Thyroid gland (tissue), 4 donors: ENCODE data around the gene ABI3. TPM values are rescaled to one million over a fixed set of nuclear protein-coding genes. Genes with fewer than 3 reads are reported as not detected.

Source experiments
- DNase-seq, 2 donors: peaks; one replicate each; pipeline ENCODE4 v3.0.0-alpha.2; 2019
- H3K27ac ChIP-seq, 3 donors: fragments of 200-600 bp; sonication (generic); 1 replicate in 2 of 3; 2 replicates in 1 of 3; pipeline ENCODE4 v1.5.1; 2016 to 2019; ENCODE audit warnings: mild to moderate bottlenecking in 1 of 3, moderate library complexity in 1 of 3
- H3K27me3 ChIP-seq: fragments of 200-600 bp; sonication (generic); one replicate; pipeline ENCODE4 v1.5.1; 2019
- H3K36me3 ChIP-seq, 2 donors: fragments of 200-600 bp; sonication (generic); one replicate each; pipeline ENCODE4 v1.5.1; 2016 to 2019
- H3K4me1 ChIP-seq, 2 donors: fragments of 200-600 bp; sonication (generic); one replicate each; pipeline ENCODE4 v1.5.1; 2017 to 2019
- H3K4me3 ChIP-seq, 3 donors: fragments of 200-600 bp; sonication (generic); replicated peaks in 1 of 3; 1 replicate in 2 of 3; 2 replicates in 1 of 3; pipeline ENCODE4 v1.5.1; 2016; ENCODE audit warnings: mild to moderate bottlenecking in 1 of 3
- H3K9me3 ChIP-seq: fragments of 200-600 bp; sonication (generic); one replicate; pipeline ENCODE4 v1.5.1; 2017
- CTCF ChIP-seq, 6 experiments: fragments of 200-600 bp in 3 of 6; fragments of 450-650 bp in 3 of 6; sonication (generic) in 3 of 6; IDR thresholded peaks; one replicate each; pipeline ENCODE4 v1.5.1; 2016 to 2019; ENCODE audit warnings: antibody characterized with exemption in 6 of 6, mild to moderate bottlenecking in 2 of 6, inconsistent platforms in 1 of 6, moderate library complexity in 1 of 6
- POLR2A ChIP-seq, 2 donors: fragments of 450-650 bp; IDR thresholded peaks; one replicate each; pipeline ENCODE4 v1.6.1; 2017; ENCODE audit warnings: antibody characterized with exemption in 2 of 2, mild to moderate bottlenecking in 2 of 2, moderate library complexity in 1 of 2
- WGBS, 2 donors: methylation state at CpG; one replicate each; pipeline ENCODE4 v1.1.5; 2017; 5-methylcytosine and 5-hydroxymethylcytosine counted together
- intact Hi-C: fragments of 100-400 bp; cut with DNase I; formaldehyde crosslinking; loops from one replicate; pipeline ENCODE4 v1.15.1; 2023
- total RNA-seq, 4 donors: library from RNA; depleted of rRNA; stranded (reverse); fragments of >200 nt; gene quantifications; one replicate each; pipeline ENCODE4 v1.2.3, GENCODE V29; 2016

Gene ABI3
- total RNA-seq, 4 donors from 2014 or later = 4.2 to 10.3 (median 6.2) TPM

GRCh38 chr17:49224198-49224996, 13.9 kb downstream of the ABI3 start:
- no peaks in the 10 kb centered on the region for H3K36me3 ChIP-seq
- peaks cover 15% of the 10 kb centered on the region for H3K27me3 ChIP-seq
- no peak for TF ChIP-seq CTCF (IDR thresholded peaks at IDR 0.05)
- no peak for TF ChIP-seq POLR2A (IDR thresholded peaks at IDR 0.05)
- H3K27ac ChIP-seq = no peak overlapping the region
- peak overlapping the region in 1 of 3 donors; percentile 6 for H3K4me3 ChIP-seq
- WGBS, 2 donors = 0% methylated on average over 6 of the region's 95 CpGs; no CpG with 5 or more reads in 1 of the 2 donors
- DNase-seq = peak; percentile 49 to 55
- H3K9me3 ChIP-seq = no peaks in the 10 kb centered on the region
- intact Hi-C loops = loop anchor here (10.0 kb wide), 1 partner anchor 60 kb away; no protein-coding TSS in a partner anchor
- peaks cover 16 to 23% of the 10 kb centered on the region in 2 donors for H3K4me1 ChIP-seq

GRCh38 chr17:49224997-49225337, 14.5 kb downstream of the ABI3 start:
- Histone ChIP-seq H3K36me3 (no peaks in the 10 kb centered on the region), H3K9me3 (no peaks in the 10 kb centered on the region), H3K4me3 (peak overlapping the region in 1 of 3 donors; percentile 6), H3K27me3 (peaks cover 15% of the 10 kb centered on the region), H3K27ac (no peak overlapping the region), H3K4me1 (peaks cover 20 to 24% of the 10 kb centered on the region in 2 donors)
- WGBS, 2 donors = 33 to 82% methylated on average over 2 to 5 of the region's 11 CpGs
- no peak for TF ChIP-seq CTCF (IDR thresholded peaks at IDR 0.05)
- no peak for TF ChIP-seq POLR2A (IDR thresholded peaks at IDR 0.05)
- intact Hi-C loops = loop anchor here (5.0 to 10.0 kb wide), 2 partner anchors 33 to 60 kb away; no protein-coding TSS in a partner anchor
- DNase-seq = no peak

GRCh38 chr17:49225554-49226236, 15.2 kb downstream of the ABI3 start:
- Histone ChIP-seq H3K4me1 (peaks cover 24 to 29% of the 10 kb centered on the region in 2 donors), H3K36me3 (no peaks in the 10 kb centered on the region), H3K4me3 (no peak overlapping the region), H3K27ac (no peak overlapping the region), H3K9me3 (no peaks in the 10 kb centered on the region), H3K27me3 (peaks cover 15% of the 10 kb centered on the region)
- TF ChIP-seq POLR2A (IDR thresholded peaks at IDR 0.05) (no peak), CTCF (IDR thresholded peaks at IDR 0.05) (no peak)
- 89 to 90% methylated on average over 8 of the region's 8 CpGs for WGBS, 2 donors
- DNase-seq = no peak
- intact Hi-C loops = loop anchor here (5.0 to 10.0 kb wide), 2 partner anchors 33 to 59 kb away; no protein-coding TSS in a partner anchor

DNA sequence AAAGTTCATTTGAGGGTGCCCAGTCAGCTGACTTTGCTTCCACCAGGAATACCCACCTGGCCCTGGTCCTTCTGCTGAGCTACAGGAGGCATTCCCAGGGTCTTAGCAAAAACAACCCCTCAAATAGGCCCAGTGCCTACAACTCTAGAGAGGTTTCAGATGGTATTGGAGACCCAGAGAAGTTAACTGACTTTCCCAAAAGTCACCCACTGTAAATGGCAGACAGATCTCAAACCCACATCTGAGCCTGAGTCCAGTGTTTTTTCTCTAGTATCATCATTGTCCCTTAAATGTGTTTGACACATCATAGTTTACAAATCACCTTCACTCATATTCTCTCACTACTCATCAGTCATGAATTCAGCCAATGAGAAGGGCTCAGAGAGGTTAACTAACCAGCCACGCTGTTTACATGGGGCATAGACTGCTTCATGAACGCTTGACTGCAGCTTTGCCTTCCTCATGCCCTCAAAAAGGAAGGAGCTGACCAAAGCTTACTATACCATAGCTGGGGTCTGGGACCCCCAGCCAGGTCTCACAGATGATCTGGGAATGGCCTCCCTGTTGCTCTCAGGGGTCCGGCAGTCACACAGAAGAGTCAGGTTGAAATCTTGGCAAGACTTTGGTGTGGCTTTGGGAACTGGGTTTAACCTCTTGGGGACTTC, 16.4 kb downstream of the ABI3 start:
- no peak overlapping the region for H3K27ac ChIP-seq
- H3K4me1 ChIP-seq = peaks cover 24 to 33% of the 10 kb centered on the region in 2 donors
- H3K4me3 ChIP-seq = no peak overlapping the region
- intact Hi-C loops = loop anchor here (5.0 to 10.0 kb wide), 2 partner anchors 35 to 58 kb away; no protein-coding TSS in a partner anchor
- no peaks in the 10 kb centered on the region for H3K9me3 ChIP-seq
- H3K36me3 ChIP-seq = no peaks in the 10 kb centered on the region
- TF ChIP-seq CTCF (IDR thresholded peaks at IDR 0.05) = no peak
- no peak for TF ChIP-seq POLR2A (IDR thresholded peaks at IDR 0.05)
- 68 to 79% methylated on average over 3 of the region's 3 CpGs for WGBS, 2 donors
- H3K27me3 ChIP-seq = peaks cover 15% of the 10 kb centered on the region
- no peak for DNase-seq
